SK-N-SH (cell line): ENCODE data around the gene HNRNPAB. TPM values are rescaled to one million over a fixed set of nuclear protein-coding genes. Genes with fewer than 3 reads are reported as not detected.

Experiments used
- CTCF ChIA-PET: fragments of 300-600, 350-600 bp; formaldehyde crosslinking; extraction: SDS; loops from one replicate; lab custom pipeline; 2021; lab: Yijun Ruan, JAX
- POLR2A ChIA-PET: fragments of 350-600 bp; sonication (Branson Sonifier 250); formaldehyde crosslinking; extraction: SDS; loops from one replicate; lab custom pipeline; 2020; ENCODE audit warnings: antibody characterized with exemption, inconsistent platforms; lab: Yijun Ruan, JAX
- DNase-seq: peaks from one replicate; pipeline ENCODE4 v3.0.0; 2012
- H2AFZ ChIP-seq: fragments of 200-600 bp; sonication (generic); 2 replicates; pipeline ENCODE4 v1.8.1; 2016; ENCODE audit warnings: antibody characterized with exemption, mild to moderate bottlenecking, low read depth
- H3F3A ChIP-seq: fragments of 200-600 bp; sonication (generic); replicated peaks from 2 replicates; pipeline ENCODE3; 2016; ENCODE audit warnings: antibody characterized with exemption, mild to moderate bottlenecking; ENCODE audit not compliant: insufficient read depth
- H3K27ac ChIP-seq, 2 experiments: fragments of 200-500 bp in 1 of 2; fragments of 200-600 bp in 1 of 2; sonication (Bioruptor generic) in 1 of 2; sonication (generic), shearing (Covaris generic) in 1 of 2; 2 replicates each; pipeline versions ENCODE4 v1.5.1 to v1.6.1; 2014 to 2016; ENCODE audit warnings: low read depth in 2 of 2, inconsistent platforms in 1 of 2, low read length in 1 of 2, mild to moderate bottlenecking in 1 of 2, mixed read lengths in 1 of 2
- H3K27me3 ChIP-seq: fragments of 200-600 bp; sonication (generic), shearing (Covaris generic); 2 replicates; pipeline ENCODE4 v1.6.1; 2016; ENCODE audit warnings: mixed run types; ENCODE audit not compliant: insufficient read depth
- H3K36me3 ChIP-seq, 2 experiments: fragments of 200-500 bp in 1 of 2; fragments of 200-600 bp in 1 of 2; sonication (Bioruptor generic) in 1 of 2; sonication (generic) in 1 of 2; replicated peaks in 1 of 2; 2 replicates each; pipeline versions ENCODE3 to v1.5.1; 2014 to 2016; ENCODE audit warnings: low read length in 1 of 2, mild to moderate bottlenecking in 1 of 2; ENCODE audit not compliant: insufficient read depth in 2 of 2, control insufficient read depth in 1 of 2
- H3K4me1 ChIP-seq, 2 experiments: fragments of 200-500 bp in 1 of 2; fragments of 200-600 bp in 1 of 2; sonication (Bioruptor generic) in 1 of 2; sonication (generic), shearing (Covaris generic) in 1 of 2; 2 replicates each; pipeline versions ENCODE4 v1.5.1 to v1.6.1; 2014 to 2016; ENCODE audit warnings: low read depth in 1 of 2, low read length in 1 of 2, mixed run types in 1 of 2; ENCODE audit not compliant: insufficient read depth in 2 of 2, control insufficient read depth in 1 of 2
- H3K4me2 ChIP-seq: fragments of 200-600 bp; sonication (generic), shearing (Covaris generic); 2 replicates; pipeline ENCODE4 v1.6.1; 2017; ENCODE audit warnings: mixed run types
- H3K4me3 ChIP-seq, 2 experiments: fragments of 200-500 bp in 1 of 2; fragments of 200-600 bp in 1 of 2; sonication (Bioruptor generic) in 1 of 2; sonication (generic), shearing (Covaris generic) in 1 of 2; 2 replicates each; pipeline versions ENCODE4 v1.5.1 to v1.8.1; 2014 to 2016; ENCODE audit warnings: low read depth in 2 of 2, inconsistent platforms in 1 of 2, low read length in 1 of 2, mild to moderate bottlenecking in 1 of 2, mixed read lengths in 1 of 2, moderate library complexity in 1 of 2
- H3K79me2 ChIP-seq: fragments of 200-600 bp; sonication (generic); 2 replicates; pipeline ENCODE4 v1.8.1; 2017; ENCODE audit warnings: mild to moderate bottlenecking; ENCODE audit not compliant: insufficient read depth
- H3K9ac ChIP-seq: fragments of 200-600 bp; sonication (generic); 2 replicates; pipeline ENCODE4 v1.6.1; 2017; ENCODE audit warnings: mixed run types
- H3K9me2 ChIP-seq: fragments of 200-600 bp; sonication (generic); 2 replicates; pipeline ENCODE4 v1.6.1; 2017; ENCODE audit warnings: mixed run types
- H3K9me3 ChIP-seq: fragments of 200-600 bp; sonication (generic); 2 replicates; pipeline ENCODE4 v1.6.1; 2017; ENCODE audit warnings: mixed run types, mild to moderate bottlenecking, moderate library complexity
- H4K20me1 ChIP-seq: fragments of 200-600 bp; sonication (generic); 2 replicates; pipeline ENCODE4 v1.6.1; 2017; ENCODE audit warnings: mild to moderate bottlenecking, mixed run types; ENCODE audit not compliant: insufficient read depth
- ELF1 ChIP-seq: IDR thresholded peaks from 2 replicates; pipeline ENCODE4 v1.4.0; 2012
- FOSL2 ChIP-seq: IDR thresholded peaks from 2 replicates; pipeline ENCODE4 v1.4.0; 2012; ENCODE audit warnings: low read depth, mild to moderate bottlenecking, moderate library complexity, borderline replicate concordance
- FOXM1 ChIP-seq: IDR thresholded peaks from 2 replicates; pipeline ENCODE4 v1.4.0; 2012; ENCODE audit warnings: low read depth, mild to moderate bottlenecking
- MAX ChIP-seq: IDR thresholded peaks from 2 replicates; pipeline ENCODE4 v1.4.0; 2012; ENCODE audit warnings: low read depth
- MEF2A ChIP-seq: IDR thresholded peaks from 2 replicates; pipeline ENCODE4 v1.4.0; 2012; ENCODE audit warnings: low read depth, borderline replicate concordance
- NRF1 ChIP-seq: IDR thresholded peaks from 2 replicates; pipeline ENCODE4 v1.6.1; 2012; ENCODE audit warnings: low read depth, mild to moderate bottlenecking, low read length
- RCOR1 ChIP-seq: fragments of 150-350 bp; IDR thresholded peaks from 2 replicates; pipeline ENCODE4 v1.6.1; 2017; ENCODE audit warnings: antibody characterized with exemption, low read length
- REST ChIP-seq: IDR thresholded peaks from 2 replicates; pipeline ENCODE4 v1.6.1; 2012; ENCODE audit warnings: mild to moderate bottlenecking, low read depth, low read length, moderate library complexity
- TCF12 ChIP-seq: IDR thresholded peaks from 2 replicates; pipeline ENCODE4 v1.4.0; 2012
- TEAD4 ChIP-seq: IDR thresholded peaks from 2 replicates; pipeline ENCODE4 v1.4.0; 2012; ENCODE audit warnings: mild to moderate bottlenecking, borderline replicate concordance; ENCODE audit not compliant: insufficient read depth
- USF2 ChIP-seq: fragments of 150-350 bp; IDR thresholded peaks from 2 replicates; pipeline ENCODE4 v1.6.1; 2017; ENCODE audit warnings: antibody characterized with exemption, low read length, low read depth, borderline replicate concordance
- WGBS: methylation state at CpG from one replicate; pipeline ENCODE4 v1.1.6; 2017; ENCODE audit warnings: low lambda C conversion rate; 5-methylcytosine and 5-hydroxymethylcytosine counted together
- polyA plus RNA-seq, 3 experiments: library from polyadenylated mRNA; depleted of rRNA; stranded (reverse); fragments of >200 nt; gene quantifications; 2 replicates each; pipeline ENCODE4 v1.2.3, GENCODE V29; 2012
- TF ChIP-seq, protein P1 (sequence below): IDR thresholded peaks from 2 replicates; pipeline ENCODE4 v1.4.0; 2012; ENCODE audit warnings: low read depth, borderline replicate concordance

The HNRNPAB gene
- polyA plus RNA-seq, 1 of the 3 experiments (the other 2 are of a cell fraction) = 164 TPM

GRCh38 chr5:178223828-178224335 lies 19.5 kb downstream of the HNRNPAB start:
- H3K79me2 ChIP-seq = no peaks in the 10 kb centered on the region
- peaks cover 3 to 25% of the 10 kb centered on the region in 2 experiments for H3K36me3 ChIP-seq
- H3K4me2 ChIP-seq = no peak overlapping the region
- no peaks in the 10 kb centered on the region for H3K9me3 ChIP-seq
- no peak for TF ChIP-seq NRF1
- no peak for TF ChIP-seq TEAD4
- no peak for TF ChIP-seq USF2
- no peak for TF ChIP-seq REST
- no peak for TF ChIP-seq MAX
- TF ChIP-seq FOSL2 = no peak
- no peak for TF ChIP-seq TCF12
- TF ChIP-seq MEF2A = no peak
- no peak for TF ChIP-seq RCOR1
- TF ChIP-seq FOXM1 = no peak
- TF ChIP-seq, protein P1, sequence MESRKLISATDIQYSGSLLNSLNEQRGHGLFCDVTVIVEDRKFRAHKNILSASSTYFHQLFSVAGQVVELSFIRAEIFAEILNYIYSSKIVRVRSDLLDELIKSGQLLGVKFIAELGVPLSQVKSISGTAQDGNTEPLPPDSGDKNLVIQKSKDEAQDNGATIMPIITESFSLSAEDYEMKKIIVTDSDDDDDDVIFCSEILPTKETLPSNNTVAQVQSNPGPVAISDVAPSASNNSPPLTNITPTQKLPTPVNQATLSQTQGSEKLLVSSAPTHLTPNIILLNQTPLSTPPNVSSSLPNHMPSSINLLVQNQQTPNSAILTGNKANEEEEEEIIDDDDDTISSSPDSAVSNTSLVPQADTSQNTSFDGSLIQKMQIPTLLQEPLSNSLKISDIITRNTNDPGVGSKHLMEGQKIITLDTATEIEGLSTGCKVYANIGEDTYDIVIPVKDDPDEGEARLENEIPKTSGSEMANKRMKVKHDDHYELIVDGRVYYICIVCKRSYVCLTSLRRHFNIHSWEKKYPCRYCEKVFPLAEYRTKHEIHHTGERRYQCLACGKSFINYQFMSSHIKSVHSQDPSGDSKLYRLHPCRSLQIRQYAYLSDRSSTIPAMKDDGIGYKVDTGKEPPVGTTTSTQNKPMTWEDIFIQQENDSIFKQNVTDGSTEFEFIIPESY = no peak
- TF ChIP-seq ELF1 = no peak
- TF ChIP-seq, all 33 proteins: peak for 0
- 91% methylated on average over 13 of the region's 13 CpGs for WGBS
- Histone ChIP-seq H2AFZ (no peak overlapping the region), H3K4me1 (no peaks in the 10 kb centered on the region; a peak in 1 of 4 replicates), H3K27me3 (no peaks in the 10 kb centered on the region), H3K9ac (no peak overlapping the region), H3K27ac (no peak overlapping the region), H4K20me1 (no peaks in the 10 kb centered on the region), H3F3A (peaks cover 8% of the 10 kb centered on the region), H3K9me2 (no peaks in the 10 kb centered on the region), H3K4me3 (no peak overlapping the region)
- ChIA-PET POLR2A (no interaction called here), CTCF (interaction anchor here (1.3 to 3.6 kb wide), 2 partner anchors 11 to 366 kb away, joined by 3 to 17 read pairs; partner anchors contain the start of gene COL23A1)
- no peak for DNase-seq
